VCaP (cell line): ENCODE data around the gene SLC25A17.

Experiments
- H3K27ac ChIP-seq: fragments of 450-650 bp; 2 replicates; pipeline ENCODE4 v1.5.1; 2017
- CTCF ChIP-seq: fragments of 450-650 bp; conservative IDR thresholded peaks from 2 replicates; pipeline ENCODE4 v1.5.1; 2017; ENCODE audit warnings: mild to moderate bottlenecking, moderate library complexity

SLC25A17 gene

GRCh38 chr22:40732999-40733292, 86.2 kb downstream of the SLC25A17 start:
- peak; percentile 16; the same call in 1 of the 2 replicates for TF ChIP-seq CTCF

GRCh38 chr22:40729284-40729683, 89.9 kb downstream of the SLC25A17 start:
- no peak for TF ChIP-seq CTCF
- H3K27ac ChIP-seq, result peak overlapping the region; percentile 13; the same call in 1 of the 2 replicates

More at GRCh38 chr22:40732999-40733292, 86.2 kb downstream of the SLC25A17 start:
- peak overlapping the region; percentile 82 for H3K27ac ChIP-seq

GRCh38 chr22:40728731-40729189, 90.4 kb downstream of the SLC25A17 start:
- peak overlapping the region; percentile 13; the same call in 1 of the 2 replicates for H3K27ac ChIP-seq
- no peak for TF ChIP-seq CTCF

- no peak for TF ChIP-seq CTCF
- peak overlapping the region; percentile 13; the same call in 1 of the 2 replicates for H3K27ac ChIP-seq
These were observed 91.1 kb downstream of the SLC25A17 start for GRCh38 chr22:40727964-40728615.

- TF ChIP-seq CTCF, result no peak
- no peak overlapping the region for H3K27ac ChIP-seq
These were observed 91.8 kb downstream of the SLC25A17 start for GRCh38 chr22:40727070-40727963.

GRCh38 chr22:40726514-40726913, 92.6 kb downstream of the SLC25A17 start:
- no peak overlapping the region for H3K27ac ChIP-seq
- no peak for TF ChIP-seq CTCF

GRCh38 chr22:40723396-40723933, 95.7 kb downstream of the SLC25A17 start:
- no peak for TF ChIP-seq CTCF
- no peak overlapping the region for H3K27ac ChIP-seq
